GM18907 (cell line): ENCODE data around the gene ELMO1.

Source experiments
- ATAC-seq: cut with Tn5 transposase; IDR thresholded peaks from one replicate; pipeline ENCODE4 v1.9.1; 2021; ENCODE audit warnings: mild to moderate bottlenecking, moderate library complexity; ENCODE audit not compliant: unreplicated experiment

The ELMO1 gene

GRCh38 chr7:37471619-37472018 is 23.0 kb upstream of the ELMO1 start:
- no peak for ATAC-seq

- ATAC-seq: no peak
These were observed 18.3 kb upstream of the ELMO1 start for GRCh38 chr7:37467002-37467401.

- no peak for ATAC-seq
These were observed 13.5 kb upstream of the ELMO1 start for GRCh38 chr7:37462138-37462537.

- ATAC-seq: no peak
These were observed 6.4 kb upstream of the ELMO1 start for GRCh38 chr7:37455081-37455480.

GRCh38 chr7:37452346-37452745 is 3.7 kb upstream of the ELMO1 start:
- ATAC-seq: no peak

GRCh38 chr7:37450035-37450434 is 1.4 kb upstream of the ELMO1 start:
- no peak for ATAC-seq

- no peak for ATAC-seq
These were observed 957 bp upstream of the ELMO1 start for GRCh38 chr7:37449621-37450020.

GRCh38 chr7:37448011-37448635 is 541 bp downstream of the ELMO1 start:
- ATAC-seq: peak; percentile 26

GRCh38 chr7:37446371-37446770 is 2.3 kb downstream of the ELMO1 start:
- no peak for ATAC-seq

- ATAC-seq: no peak
These were observed 2.9 kb downstream of the ELMO1 start for GRCh38 chr7:37445790-37446189.

- no peak for ATAC-seq
These were observed 3.5 kb downstream of the ELMO1 start for GRCh38 chr7:37445064-37445723.

- ATAC-seq: no peak
These were observed 5.0 kb downstream of the ELMO1 start for GRCh38 chr7:37443627-37444026.

- ATAC-seq: no peak
These were observed 6.4 kb downstream of the ELMO1 start for GRCh38 chr7:37442268-37442667.

GRCh38 chr7:37441816-37442215 is 6.8 kb downstream of the ELMO1 start:
- no peak for ATAC-seq

- no peak for ATAC-seq
These were observed 7.3 kb downstream of the ELMO1 start for GRCh38 chr7:37441386-37441760.

GRCh38 chr7:37440738-37441385 is 7.8 kb downstream of the ELMO1 start:
- no peak for ATAC-seq

- no peak for ATAC-seq
These were observed 9.0 kb downstream of the ELMO1 start for GRCh38 chr7:37439653-37440026.

- ATAC-seq: no peak
These were observed 9.6 kb downstream of the ELMO1 start for GRCh38 chr7:37438906-37439652.

- no peak for ATAC-seq
These were observed 13.4 kb downstream of the ELMO1 start for GRCh38 chr7:37435156-37435855.

GRCh38 chr7:37434529-37434928 is 14.1 kb downstream of the ELMO1 start:
- ATAC-seq: no peak

GRCh38 chr7:37433166-37433565 is 15.5 kb downstream of the ELMO1 start:
- no peak for ATAC-seq
